ENCODE measurements around the gene NOP9. TPM values are rescaled to one million over a fixed set of nuclear protein-coding genes. Genes with fewer than 3 reads are reported as not detected.

NOP9 gene
- 13.7 to 17.0 TPM (median 16.6 TPM) in 5 replicates for total RNA-seq (2022; extraction: Qiagen RNA extraction; ENCODE audit: low read depth)

GRCh38 chr14:24299255-24300191 lies at the start of gene NOP9, which contains the start of gene DHRS1:
Gene NOP9, plus strand, starts transcription at chr14:24299850. Its CDS starts 105 bp downstream, at chr14:24299955.
Gene DHRS1, minus strand, starts transcription at chr14:24299780. Its CDS starts 674 bp downstream, at chr14:24299106.

DNA sequence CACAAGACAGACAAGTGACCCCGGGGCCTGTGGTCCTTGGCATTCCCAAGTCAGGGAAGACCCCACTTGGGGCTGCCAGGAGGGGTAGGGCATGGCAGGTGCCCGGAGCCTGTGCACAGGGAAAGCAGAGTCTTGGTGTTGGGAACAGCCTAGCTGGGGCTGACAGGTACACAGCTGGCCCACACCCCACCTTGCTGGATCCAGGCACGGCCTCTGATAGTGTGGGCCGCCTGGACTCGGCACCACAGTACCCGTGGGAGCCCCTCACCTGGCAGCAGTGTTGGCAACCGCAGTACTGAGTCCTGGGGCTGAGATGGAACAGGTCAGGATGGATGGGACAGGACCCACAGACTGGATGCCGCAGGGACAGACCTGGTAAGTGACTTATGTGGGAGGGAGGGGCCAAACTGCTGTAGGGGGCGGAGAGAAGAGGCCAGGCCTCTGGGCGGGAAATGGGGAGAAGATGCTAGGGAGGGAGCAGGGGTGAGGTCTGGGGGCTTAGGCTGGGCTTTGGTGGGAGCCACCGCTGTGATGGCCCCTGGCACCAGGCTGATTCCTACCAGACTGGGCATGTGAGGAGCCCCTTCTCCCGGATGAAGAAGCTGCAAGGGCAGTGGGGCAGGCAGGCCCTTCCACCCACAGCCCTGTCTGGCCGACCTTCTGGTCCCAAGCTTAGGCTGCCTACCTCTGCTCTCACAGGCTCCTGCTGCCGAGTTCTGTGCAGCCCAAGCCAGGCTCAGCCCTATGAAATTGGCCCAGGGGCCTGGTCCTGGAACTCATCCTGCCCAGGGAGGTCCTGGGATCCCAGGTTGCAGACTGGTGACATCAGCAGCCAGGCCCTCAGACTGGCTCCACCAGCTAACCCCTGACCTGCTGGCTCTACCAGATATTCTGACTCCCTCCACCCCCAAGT lies 36.6 kb upstream of the NOP9 start, which contains the start of gene TGM1:
TGM1 (minus strand) TSS at position 357 of the 913 bp plus-strand sequence. CDS start 825 bp downstream, outside the sequence.

GRCh38 chr14:24271134-24271833 lies 28.4 kb upstream of the NOP9 start, which contains the start of gene RABGGTA:
Gene RABGGTA, minus strand, starts transcription at chr14:24271597. Its CDS starts 482 bp downstream, at chr14:24271115.

GRCh38 chr14:24307575-24308341 lies 8.1 kb downstream of the NOP9 start, which contains the start of gene CIDEB:
Gene CIDEB, minus strand, starts transcription at chr14:24307977. Its CDS starts 119 bp downstream, at chr14:24307858.

GRCh38 chr14:24309538-24310264 lies 10.1 kb downstream of the NOP9 start, which contains the start of gene LTB4R2:
Gene LTB4R2, plus strand, starts transcription at chr14:24310140. Its CDS starts 525 bp downstream, at chr14:24310665.

GRCh38 chr14:24310646-24311604 lies 11.3 kb downstream of the NOP9 start, which contains the start of gene LTB4R:
Gene LTB4R, plus strand, starts transcription at chr14:24311502. Its CDS starts 4,150 bp downstream, at chr14:24315652.

DNA sequence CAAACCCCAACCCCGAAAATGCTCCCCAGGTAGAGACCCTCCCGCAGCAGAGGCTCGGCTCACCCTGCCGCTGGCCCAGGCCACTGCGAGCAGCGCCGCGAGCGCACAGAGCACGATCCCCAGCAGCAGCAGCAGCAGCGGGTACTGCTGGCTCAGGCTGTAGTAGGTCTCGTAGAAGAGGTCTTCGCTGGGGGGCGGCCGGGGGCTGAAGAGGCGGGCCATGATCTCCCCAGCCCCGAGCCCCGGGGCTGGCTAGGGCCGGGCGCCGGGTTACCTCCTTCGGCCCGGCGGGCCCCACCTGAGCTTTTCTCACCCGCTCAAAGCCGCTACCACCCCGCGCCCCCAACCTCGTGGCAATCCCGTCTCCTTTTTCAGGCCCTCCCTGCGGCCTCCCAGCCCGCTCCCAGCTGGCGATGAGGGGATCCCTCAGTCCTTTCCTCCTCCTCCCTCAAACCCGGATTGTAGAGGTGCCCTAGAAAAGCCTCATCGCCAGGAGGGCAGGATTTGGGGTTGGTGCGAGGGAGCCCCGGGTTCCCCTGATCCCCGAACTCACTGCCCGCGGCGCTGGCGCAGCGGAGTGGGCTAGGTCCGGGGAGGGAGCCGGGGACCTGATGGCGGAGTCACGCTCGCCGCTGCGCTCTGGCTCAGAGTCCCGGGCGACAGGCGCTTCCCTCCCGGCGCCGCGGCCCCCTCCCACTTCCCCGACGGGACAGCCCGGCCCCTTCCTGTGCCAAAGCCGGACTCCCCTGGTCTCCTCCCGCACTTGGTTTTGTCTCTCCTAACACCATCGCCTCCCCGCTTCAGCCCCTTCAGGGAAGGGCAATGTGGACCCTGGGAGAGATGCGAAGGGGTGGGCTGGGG lies 35.0 kb downstream of the NOP9 start, which contains the start of gene ADCY4:
ADCY4 (minus strand) TSS at position 641 of the 861 bp plus-strand sequence; CDS start at position 222, 419 bp downstream.

GRCh38 chr14:24339284-24340151 lies 39.9 kb downstream of the NOP9 start, which contains the start of gene RIPK3:
Gene RIPK3, minus strand, starts transcription at chr14:24339991. Its CDS starts 165 bp downstream, at chr14:24339826.

Other genes starting within 250 kb of the NOP9 start
- 0.34 to 0.95 TPM (median 0.49 TPM) in 5 replicates for gene CARMIL3, start 247.8 kb upstream of the NOP9 start, total RNA-seq (2022; extraction: Qiagen RNA extraction; ENCODE audit: low read depth)
- gene CPNE6, start 228.3 kb upstream of the NOP9 start, total RNA-seq (2022; extraction: Qiagen RNA extraction; ENCODE audit: low read depth) = not detected in 5 replicates
- gene PCK2, start 205.5 kb upstream of the NOP9 start, total RNA-seq (2022; extraction: Qiagen RNA extraction; ENCODE audit: low read depth) = 16.5 to 22.6 TPM (median 20.9 TPM) in 5 replicates
- gene DCAF11, start 185.1 kb upstream of the NOP9 start, total RNA-seq (2022; extraction: Qiagen RNA extraction; ENCODE audit: low read depth) = 19.5 to 23.6 TPM (median 20.5 TPM) in 5 replicates
- gene NRL, start 184.9 kb upstream of the NOP9 start, total RNA-seq (2022; extraction: Qiagen RNA extraction; ENCODE audit: low read depth) = 0.72 to 1.2 TPM (median 0.80 TPM) in 5 replicates
- gene FITM1, start 169.2 kb upstream of the NOP9 start, total RNA-seq (2022; extraction: Qiagen RNA extraction; ENCODE audit: low read depth) = 0.17 to 0.31 TPM in 2 of 5 replicates, not detected in the others
- gene PSME1, start 163.7 kb upstream of the NOP9 start, total RNA-seq (2022; extraction: Qiagen RNA extraction; ENCODE audit: low read depth) = 166 to 196 TPM (median 176 TPM) in 5 replicates
- gene EMC9, start 158.3 kb upstream of the NOP9 start, total RNA-seq (2022; extraction: Qiagen RNA extraction; ENCODE audit: low read depth) = 45.0 to 65.7 TPM (median 61.1 TPM) in 5 replicates
- 163 to 221 TPM (median 173 TPM) in 5 replicates for gene PSME2, start 153.2 kb upstream of the NOP9 start, total RNA-seq (2022; extraction: Qiagen RNA extraction; ENCODE audit: low read depth)
- 18.9 to 37.4 TPM (median 28.0 TPM) in 5 replicates for gene RNF31, start 152.4 kb upstream of the NOP9 start, total RNA-seq (2022; extraction: Qiagen RNA extraction; ENCODE audit: low read depth)
- 14.5 to 20.9 TPM (median 16.8 TPM) in 5 replicates for gene IRF9, start 138.6 kb upstream of the NOP9 start, total RNA-seq (2022; extraction: Qiagen RNA extraction; ENCODE audit: low read depth)
- gene REC8, start 127.8 kb upstream of the NOP9 start, total RNA-seq (2022; extraction: Qiagen RNA extraction; ENCODE audit: low read depth) = 4.0 to 5.5 TPM (median 5.1 TPM) in 5 replicates
- 79.3 to 90.2 TPM (median 86.3 TPM) in 5 replicates for gene IPO4, start 111.0 kb upstream of the NOP9 start, total RNA-seq (2022; extraction: Qiagen RNA extraction; ENCODE audit: low read depth)
- 63.2 to 70.0 TPM (median 67.6 TPM) in 5 replicates for gene TM9SF1, start 104.4 kb upstream of the NOP9 start, total RNA-seq (2022; extraction: Qiagen RNA extraction; ENCODE audit: low read depth)
- gene TSSK4, start 94.2 kb upstream of the NOP9 start, total RNA-seq (2022; extraction: Qiagen RNA extraction; ENCODE audit: low read depth) = not detected in 5 replicates
- 71.9 to 101 TPM (median 93.0 TPM) in 5 replicates for gene CHMP4A, start 86.4 kb upstream of the NOP9 start, total RNA-seq (2022; extraction: Qiagen RNA extraction; ENCODE audit: low read depth)
- gene MDP1, start 83.8 kb upstream of the NOP9 start, total RNA-seq (2022; extraction: Qiagen RNA extraction; ENCODE audit: low read depth) = 27.3 to 34.4 TPM (median 29.4 TPM) in 5 replicates
- 444 to 520 TPM (median 484 TPM) in 5 replicates for gene NEDD8, start 67.5 kb upstream of the NOP9 start, total RNA-seq (2022; extraction: Qiagen RNA extraction; ENCODE audit: low read depth)
- gene GMPR2, start 66.9 kb upstream of the NOP9 start, total RNA-seq (2022; extraction: Qiagen RNA extraction; ENCODE audit: low read depth) = 54.3 to 66.4 TPM (median 58.1 TPM) in 5 replicates
- 34.2 to 38.2 TPM (median 36.6 TPM) in 5 replicates for gene TINF2, start 57.2 kb upstream of the NOP9 start, total RNA-seq (2022; extraction: Qiagen RNA extraction; ENCODE audit: low read depth)
- gene TGM1, start 36.7 kb upstream of the NOP9 start, total RNA-seq (2022; extraction: Qiagen RNA extraction; ENCODE audit: low read depth) = 0.53 to 1.1 TPM (median 1.0 TPM) in 5 replicates
- gene RABGGTA, start 28.3 kb upstream of the NOP9 start, total RNA-seq (2022; extraction: Qiagen RNA extraction; ENCODE audit: low read depth) = 15.2 to 18.4 TPM (median 16.6 TPM) in 5 replicates
- 10.3 to 14.0 TPM (median 13.1 TPM) in 5 replicates for gene DHRS1, start 70 bp upstream of the NOP9 start, total RNA-seq (2022; extraction: Qiagen RNA extraction; ENCODE audit: low read depth)
- 0.15 to 1.00 TPM (median 0.20 TPM) in 5 replicates for gene CIDEB, start 8.1 kb downstream of the NOP9 start, total RNA-seq (2022; extraction: Qiagen RNA extraction; ENCODE audit: low read depth)
- gene LTB4R2, start 10.3 kb downstream of the NOP9 start, total RNA-seq (2022; extraction: Qiagen RNA extraction; ENCODE audit: low read depth) = 2.5 to 5.7 TPM (median 4.3 TPM) in 5 replicates
- gene LTB4R, start 11.7 kb downstream of the NOP9 start, total RNA-seq (2022; extraction: Qiagen RNA extraction; ENCODE audit: low read depth) = 3.7 to 6.6 TPM (median 6.4 TPM) in 5 replicates
- gene ADCY4, start 35.2 kb downstream of the NOP9 start, total RNA-seq (2022; extraction: Qiagen RNA extraction; ENCODE audit: low read depth) = not detected in 5 replicates
- gene RIPK3, start 40.1 kb downstream of the NOP9 start, total RNA-seq (2022; extraction: Qiagen RNA extraction; ENCODE audit: low read depth) = not detected in 5 replicates
- gene NFATC4, start 68.3 kb downstream of the NOP9 start, total RNA-seq (2022; extraction: Qiagen RNA extraction; ENCODE audit: low read depth) = 0.29 to 0.67 TPM (median 0.47 TPM) in 4 of 5 replicates, not detected in the other
- 0.16 to 0.78 TPM (median 0.18 TPM) in 5 replicates for gene NYNRIN, start 99.2 kb downstream of the NOP9 start, total RNA-seq (2022; extraction: Qiagen RNA extraction; ENCODE audit: low read depth)
- gene CBLN3, start 129.8 kb downstream of the NOP9 start, total RNA-seq (2022; extraction: Qiagen RNA extraction; ENCODE audit: low read depth) = 1.0 to 1.6 TPM (median 1.3 TPM) in 5 replicates
- gene KHNYN, start 130.1 kb downstream of the NOP9 start, total RNA-seq (2022; extraction: Qiagen RNA extraction; ENCODE audit: low read depth) = 19.3 to 28.8 TPM (median 26.1 TPM) in 5 replicates
- 42.7 to 56.3 TPM (median 47.4 TPM) in 5 replicates for gene SDR39U1, start 142.9 kb downstream of the NOP9 start, total RNA-seq (2022; extraction: Qiagen RNA extraction; ENCODE audit: low read depth)
- gene CMA1, start 208.4 kb downstream of the NOP9 start, total RNA-seq (2022; extraction: Qiagen RNA extraction; ENCODE audit: low read depth) = not detected in 5 replicates

Measured in A549 treated with RU486 at 1 μM for 4 hours (cell line).